Measurements from ENCODE around the gene SCAPER.
A peak's percentile ranks its signal among the peaks of the same experiment; 100 is the strongest.

The SCAPER gene

GRCh38 chr15:76429661-76430060 lies 475.5 kb downstream of the SCAPER start:
- H3K9me3 ChIP-seq (ENCODE audit: control insufficient read depth, insufficient read depth, low read depth, low read length) = no peaks in the 10 kb centered on the region
- no peaks in the 10 kb centered on the region for H3K4me1 ChIP-seq (ENCODE audit: control insufficient read depth, insufficient read depth, low read length)
- H3K36me3 ChIP-seq (ENCODE audit: control insufficient read depth in 2 of 2, insufficient read depth in 1 of 2, low read length in 2 of 2) = no peaks in the 10 kb centered on the region; a peak in 1 of 3 replicates
- no peak overlapping the region for H3K27ac ChIP-seq (ENCODE audit: extremely low read depth, low read depth, low read length)
- ChIA-PET CTCF (no interaction called here), POLR2A (no interaction called here)
- TF ChIP-seq ZNF654 (tag by site-specific recombination; IDR thresholded peaks at IDR 0.05; ENCODE audit: low read depth) (no peak), OSR2 (tag by site-specific recombination; IDR thresholded peaks at IDR 0.05) (no peak), ZNF585B (tag by site-specific recombination; IDR thresholded peaks at IDR 0.05) (peak; percentile 22; the same call in 1 of the 2 replicates)
- no peak overlapping the region for H3K4me3 ChIP-seq (ENCODE audit: low read depth, low read length)

DNA sequence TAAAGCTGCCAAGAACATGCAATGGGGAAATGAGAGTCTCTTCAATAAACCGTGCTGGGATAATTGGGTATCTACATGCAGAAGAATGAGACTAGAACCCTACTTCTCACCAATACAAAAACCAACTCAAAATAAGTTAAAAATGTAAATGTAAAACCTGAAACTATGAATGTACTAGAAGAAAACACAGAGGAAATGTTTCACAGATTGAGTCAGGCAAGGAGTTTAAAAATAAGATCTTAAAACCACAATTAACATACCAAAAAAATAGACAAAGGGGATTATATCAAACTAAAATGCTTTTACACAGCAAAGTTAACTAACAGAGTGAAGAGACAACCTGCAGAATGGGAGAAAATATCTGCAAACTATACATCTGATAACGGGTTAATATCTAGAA lies 478.2 kb downstream of the SCAPER start:
- H3K9me3 ChIP-seq (ENCODE audit: control insufficient read depth, insufficient read depth, low read depth, low read length) = no peaks in the 10 kb centered on the region
- no peak for TF ChIP-seq ZNF350 (tag by site-specific recombination; IDR thresholded peaks at IDR 0.05)
- no peak overlapping the region for H3K27ac ChIP-seq (ENCODE audit: extremely low read depth, low read depth, low read length)
- CTCF ChIA-PET = no interaction called here
- POLR2A ChIA-PET = no interaction called here
- no peak overlapping the region for H3K4me3 ChIP-seq (ENCODE audit: low read depth, low read length)
- H3K36me3 ChIP-seq (ENCODE audit: control insufficient read depth in 2 of 2, insufficient read depth in 1 of 2, low read length in 2 of 2) = no peaks in the 10 kb centered on the region; a peak in 1 of 3 replicates
- no peaks in the 10 kb centered on the region for H3K4me1 ChIP-seq (ENCODE audit: control insufficient read depth, insufficient read depth, low read length)

DNA sequence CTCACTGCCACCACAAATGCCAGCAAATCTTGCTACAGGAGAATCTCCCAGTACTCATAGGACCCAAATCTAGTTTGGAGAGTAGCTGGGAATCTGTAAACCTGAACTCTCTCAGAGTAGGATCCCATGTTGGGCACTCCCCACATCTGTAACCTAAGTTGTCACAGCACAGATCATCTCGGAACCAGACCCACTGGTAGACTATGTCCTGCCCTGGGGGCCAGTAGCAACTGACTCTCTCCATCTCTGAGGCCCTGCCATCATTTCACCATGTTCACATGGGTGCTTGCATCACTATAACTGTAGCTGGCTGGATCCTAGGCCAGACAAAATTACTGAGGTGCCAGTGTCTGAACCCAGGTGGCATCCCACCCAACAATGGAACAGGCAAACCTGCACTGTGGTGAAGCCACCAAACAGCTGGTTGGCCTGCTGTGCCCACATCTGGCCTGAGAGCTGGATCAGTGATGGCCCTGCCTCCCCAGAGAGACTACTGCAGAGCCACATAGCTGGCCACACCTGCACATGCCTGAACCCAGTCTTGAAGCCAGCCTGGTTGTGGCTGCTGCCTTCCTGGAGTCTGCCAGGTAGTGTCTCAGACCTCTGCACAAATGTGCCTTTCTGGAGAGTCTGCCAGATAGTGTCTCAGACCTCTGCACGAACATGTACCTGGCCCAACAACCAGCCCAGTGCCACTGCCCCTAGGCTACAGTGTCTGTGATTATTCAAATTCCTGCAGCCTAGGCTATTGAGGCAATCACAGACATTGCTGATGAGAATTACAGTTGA lies 486.6 kb downstream of the SCAPER start:
- no peak overlapping the region for H3K27ac ChIP-seq (ENCODE audit: extremely low read depth, low read depth, low read length)
- H3K9me3 ChIP-seq (ENCODE audit: control insufficient read depth, insufficient read depth, low read depth, low read length) = no peaks in the 10 kb centered on the region
- no peak overlapping the region for H3K4me3 ChIP-seq (ENCODE audit: low read depth, low read length)
- H3K36me3 ChIP-seq (ENCODE audit: control insufficient read depth in 2 of 2, insufficient read depth in 1 of 2, low read length in 2 of 2) = no peaks in the 10 kb centered on the region
- no peak for TF ChIP-seq ZIC2 (tag by site-specific recombination; IDR thresholded peaks at IDR 0.05)
- no peak for TF ChIP-seq ZNF366 (tag by site-specific recombination; conservative IDR thresholded peaks at IDR 0.05)
- TF ChIP-seq, protein P1, sequence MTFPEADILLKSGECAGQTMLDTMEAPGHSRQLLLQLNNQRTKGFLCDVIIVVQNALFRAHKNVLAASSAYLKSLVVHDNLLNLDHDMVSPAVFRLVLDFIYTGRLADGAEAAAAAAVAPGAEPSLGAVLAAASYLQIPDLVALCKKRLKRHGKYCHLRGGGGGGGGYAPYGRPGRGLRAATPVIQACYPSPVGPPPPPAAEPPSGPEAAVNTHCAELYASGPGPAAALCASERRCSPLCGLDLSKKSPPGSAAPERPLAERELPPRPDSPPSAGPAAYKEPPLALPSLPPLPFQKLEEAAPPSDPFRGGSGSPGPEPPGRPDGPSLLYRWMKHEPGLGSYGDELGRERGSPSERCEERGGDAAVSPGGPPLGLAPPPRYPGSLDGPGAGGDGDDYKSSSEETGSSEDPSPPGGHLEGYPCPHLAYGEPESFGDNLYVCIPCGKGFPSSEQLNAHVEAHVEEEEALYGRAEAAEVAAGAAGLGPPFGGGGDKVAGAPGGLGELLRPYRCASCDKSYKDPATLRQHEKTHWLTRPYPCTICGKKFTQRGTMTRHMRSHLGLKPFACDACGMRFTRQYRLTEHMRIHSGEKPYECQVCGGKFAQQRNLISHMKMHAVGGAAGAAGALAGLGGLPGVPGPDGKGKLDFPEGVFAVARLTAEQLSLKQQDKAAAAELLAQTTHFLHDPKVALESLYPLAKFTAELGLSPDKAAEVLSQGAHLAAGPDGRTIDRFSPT (tag by site-specific recombination; IDR thresholded peaks at IDR 0.05) = no peak
- ChIA-PET CTCF (no interaction called here), POLR2A (no interaction called here)
- H3K4me1 ChIP-seq (ENCODE audit: control insufficient read depth, insufficient read depth, low read length) = no peaks in the 10 kb centered on the region

GRCh38 chr15:76401285-76401684 lies 503.9 kb downstream of the SCAPER start:
- peaks cover 0 to 3% of the 10 kb centered on the region in 2 experiments; a peak in 1 of 3 replicates for H3K36me3 ChIP-seq (ENCODE audit: control insufficient read depth in 2 of 2, insufficient read depth in 1 of 2, low read length in 2 of 2)
- ChIA-PET POLR2A (interaction anchor here (1.4 kb wide), 1 partner anchor 55 kb away, joined by 3 read pairs; no protein-coding TSS in a partner anchor), CTCF (no interaction called here)
- H3K27ac ChIP-seq (ENCODE audit: extremely low read depth, low read depth, low read length) = no peak overlapping the region
- H3K4me3 ChIP-seq (ENCODE audit: low read depth, low read length) = no peak overlapping the region
- peaks cover 5% of the 10 kb centered on the region; the same call in 1 of the 2 replicates for H3K4me1 ChIP-seq (ENCODE audit: control insufficient read depth, insufficient read depth, low read length)
- H3K9me3 ChIP-seq (ENCODE audit: control insufficient read depth, insufficient read depth, low read depth, low read length) = no peaks in the 10 kb centered on the region
- 0 out of 2 replicates have a peak, but pooled peaks have one; percentile 20 for TF ChIP-seq ZEB2 (tag by site-specific recombination; IDR thresholded peaks at IDR 0.05)
- TF ChIP-seq ZNF416 (tag by site-specific recombination; IDR thresholded peaks at IDR 0.05) = no peak
- TF ChIP-seq ZNF133 (tag by site-specific recombination; IDR thresholded peaks at IDR 0.05) = no peak
- TF ChIP-seq KLF10 (tag by site-specific recombination; IDR thresholded peaks at IDR 0.05) = no peak
- TF ChIP-seq MYNN (tag by site-specific recombination; IDR thresholded peaks at IDR 0.05; ENCODE audit: borderline replicate concordance) = no peak
- peak; percentile 14; the same call in 1 of the 2 replicates for TF ChIP-seq OSR2 (tag by site-specific recombination; IDR thresholded peaks at IDR 0.05)
- no peak for TF ChIP-seq ZNF426 (tag by site-specific recombination; IDR thresholded peaks at IDR 0.05)
- TF ChIP-seq ZNF660 (tag by site-specific recombination; IDR thresholded peaks at IDR 0.05) = 0 out of 2 replicates have a peak, but pooled peaks have one; percentile 53
- TF ChIP-seq ZNF175 (tag by site-specific recombination; IDR thresholded peaks at IDR 0.05) = no peak
- no peak for TF ChIP-seq AEBP2 (tag by site-specific recombination; IDR thresholded peaks at IDR 0.05; ENCODE audit: borderline replicate concordance)
- no peak for TF ChIP-seq ZNF184 (tag by site-specific recombination; IDR thresholded peaks at IDR 0.05)
- peak; percentile 91 for TF ChIP-seq GLIS1 (tag by site-specific recombination; IDR thresholded peaks at IDR 0.05)
- no peak for TF ChIP-seq ZNF76 (tag by site-specific recombination; IDR thresholded peaks at IDR 0.05; ENCODE audit: borderline replicate concordance, low read depth)
- no peak for TF ChIP-seq SP2 (tag by site-specific recombination; IDR thresholded peaks at IDR 0.05)
- no peak for TF ChIP-seq ZIC2 (tag by site-specific recombination; IDR thresholded peaks at IDR 0.05)
- TF ChIP-seq MEIS1 (CRISPR knock-in tag; IDR thresholded peaks at IDR 0.05; ENCODE audit: borderline replicate concordance) = no peak
- no peak for TF ChIP-seq GLI4 (tag by site-specific recombination; IDR thresholded peaks at IDR 0.05)
- TF ChIP-seq ZNF174 (tag by site-specific recombination; IDR thresholded peaks at IDR 0.05) = no peak
- TF ChIP-seq ZNF202 (tag by site-specific recombination; IDR thresholded peaks at IDR 0.05; ENCODE audit: borderline replicate concordance) = no peak
- 0 out of 2 replicates have a peak, but pooled peaks have one; percentile 24 for TF ChIP-seq TRIM28 (IDR thresholded peaks at IDR 0.05; ENCODE audit: borderline replicate concordance, low read length)
- peak; percentile 99 for TF ChIP-seq WT1 (tag by site-specific recombination; IDR thresholded peaks at IDR 0.05)

All from HEK293 (cell line).